MG63 (cell line): ENCODE data around the gene IL12RB2. TPM values are rescaled to one million over a fixed set of nuclear protein-coding genes. Genes with fewer than 3 reads are reported as not detected.

Experiments
- DNase-seq: peaks from one replicate; pipeline ENCODE4 v3.0.0-alpha.2; 2020
- H3K27me3 ChIP-seq: fragments of 250-450 bp; sonication (Bioruptor Pico); 2 replicates; pipeline ENCODE4 v1.5.1; 2020; ENCODE audit warnings: mild to moderate bottlenecking, moderate library complexity
- H3K36me3 ChIP-seq: fragments of 250-450 bp; sonication (Bioruptor Pico); 2 replicates; pipeline ENCODE4 v1.5.1; 2020; ENCODE audit warnings: mild to moderate bottlenecking, moderate library complexity
- H3K4me3 ChIP-seq: fragments of 250-450 bp; sonication (Bioruptor Pico); 2 replicates; pipeline ENCODE4 v1.5.1; 2020; ENCODE audit warnings: mild to moderate bottlenecking, moderate library complexity
- H3K9me3 ChIP-seq: fragments of 250-450 bp; sonication (Bioruptor Pico); 2 replicates; pipeline ENCODE4 v1.5.1; 2020; ENCODE audit warnings: mild to moderate bottlenecking, moderate library complexity
- total RNA-seq: library from RNA; depleted of rRNA; stranded (reverse); fragments of >200 nt; shearing (Covaris generic); gene quantifications from 2 replicates; pipeline ENCODE4 v1.2.3, GENCODE V29; 2014; ENCODE audit warnings: low replicate concordance

Gene IL12RB2
- total RNA-seq, 1 experiment from 2014 or later, result not detected

DNA sequence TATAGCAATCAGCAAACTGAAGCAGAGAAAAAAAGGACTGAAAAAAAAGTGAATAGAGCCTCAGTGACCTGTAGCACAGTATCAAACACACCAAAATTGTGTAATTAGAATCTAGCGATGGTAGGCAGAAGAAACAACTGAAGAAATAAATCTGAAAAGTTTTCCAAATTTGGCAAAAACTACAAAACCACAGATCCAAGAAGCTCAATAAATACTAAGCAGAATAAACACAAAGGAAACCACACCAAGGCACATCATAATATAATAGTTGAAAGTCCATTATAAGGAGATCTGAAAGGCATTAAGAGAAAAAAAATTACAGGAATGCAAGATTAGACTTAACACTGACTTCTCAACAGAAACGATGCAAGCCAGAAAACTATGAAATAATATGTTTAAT is 7.1 kb upstream of the IL12RB2 start:
- Histone ChIP-seq H3K9me3 (no peaks in the 10 kb centered on the region), H3K36me3 (no peaks in the 10 kb centered on the region), H3K27me3 (no peaks in the 10 kb centered on the region), H3K4me3 (no peak overlapping the region)
- no peak for DNase-seq

DNA sequence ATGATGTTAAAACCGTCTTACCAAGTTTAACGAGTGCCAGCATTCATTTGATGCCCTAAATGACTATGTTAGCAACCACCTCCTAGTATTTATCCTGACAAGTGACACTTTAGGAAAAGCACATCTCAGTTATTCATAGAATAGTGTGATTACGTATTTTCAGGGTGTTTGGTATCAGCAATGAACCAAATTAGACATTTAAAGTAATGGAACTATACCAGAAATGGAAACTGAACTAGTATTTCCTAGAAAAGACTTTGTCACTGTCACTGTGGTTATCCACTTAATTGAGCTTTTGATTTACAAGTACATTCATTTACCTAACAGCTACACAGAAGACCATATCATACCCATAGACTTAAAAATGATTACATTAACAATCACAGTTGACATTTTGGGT is 3.6 kb upstream of the IL12RB2 start:
- H3K9me3 ChIP-seq, result no peaks in the 10 kb centered on the region
- no peak overlapping the region for H3K4me3 ChIP-seq
- no peaks in the 10 kb centered on the region for H3K36me3 ChIP-seq
- H3K27me3 ChIP-seq, result no peaks in the 10 kb centered on the region
- no peak for DNase-seq

GRCh38 chr1:67306547-67306946 is 1.1 kb upstream of the IL12RB2 start:
- H3K9me3 ChIP-seq, result no peaks in the 10 kb centered on the region
- H3K36me3 ChIP-seq, result no peaks in the 10 kb centered on the region
- H3K27me3 ChIP-seq, result no peaks in the 10 kb centered on the region
- DNase-seq, result no peak
- no peak overlapping the region for H3K4me3 ChIP-seq

DNA sequence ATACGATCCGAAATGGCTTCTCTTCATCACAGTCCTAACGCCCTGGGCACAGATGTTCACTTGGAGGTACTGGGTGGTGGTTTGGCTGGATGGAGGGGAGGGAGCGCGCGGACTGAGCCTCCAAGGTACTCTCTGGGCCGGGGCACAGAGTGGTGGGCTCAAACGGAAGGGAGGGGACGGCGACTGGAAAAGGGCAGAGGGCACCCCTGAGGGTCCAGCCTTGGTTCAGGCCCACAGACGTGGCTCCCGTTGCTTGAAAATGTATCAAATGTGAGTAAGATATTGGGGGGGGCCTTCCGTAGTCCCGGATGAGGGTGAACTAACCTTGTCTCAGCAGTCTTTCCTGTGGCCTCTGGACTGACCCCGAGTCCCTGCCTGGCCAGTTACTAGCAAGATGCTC is 463 bp downstream of the IL12RB2 start:
- no peak for DNase-seq
- H3K9me3 ChIP-seq, result no peaks in the 10 kb centered on the region
- H3K27me3 ChIP-seq, result no peaks in the 10 kb centered on the region
- no peaks in the 10 kb centered on the region for H3K36me3 ChIP-seq
- no peak overlapping the region for H3K4me3 ChIP-seq

DNA sequence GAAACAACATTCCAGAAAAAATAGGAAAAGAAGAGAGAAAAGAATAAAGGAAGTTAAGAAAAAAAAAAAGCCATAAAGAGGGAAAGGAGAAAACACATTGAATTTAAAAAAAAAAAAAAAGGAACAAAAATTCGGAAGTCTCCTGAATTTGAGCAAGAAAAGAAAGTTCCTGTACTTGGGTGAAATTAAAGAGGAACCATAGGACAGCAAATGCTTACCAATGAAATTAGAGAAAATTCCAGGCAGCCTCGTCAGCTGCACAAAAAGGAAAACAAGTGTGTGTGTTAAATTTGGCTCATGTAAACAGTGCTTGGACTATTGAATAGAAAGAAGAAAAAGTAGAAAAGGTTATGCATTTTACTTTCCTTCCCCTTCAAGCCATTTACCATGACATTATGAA is 4.9 kb downstream of the IL12RB2 start:
- Histone ChIP-seq H3K36me3 (no peaks in the 10 kb centered on the region), H3K4me3 (no peak overlapping the region), H3K27me3 (no peaks in the 10 kb centered on the region), H3K9me3 (no peaks in the 10 kb centered on the region)
- no peak for DNase-seq

DNA sequence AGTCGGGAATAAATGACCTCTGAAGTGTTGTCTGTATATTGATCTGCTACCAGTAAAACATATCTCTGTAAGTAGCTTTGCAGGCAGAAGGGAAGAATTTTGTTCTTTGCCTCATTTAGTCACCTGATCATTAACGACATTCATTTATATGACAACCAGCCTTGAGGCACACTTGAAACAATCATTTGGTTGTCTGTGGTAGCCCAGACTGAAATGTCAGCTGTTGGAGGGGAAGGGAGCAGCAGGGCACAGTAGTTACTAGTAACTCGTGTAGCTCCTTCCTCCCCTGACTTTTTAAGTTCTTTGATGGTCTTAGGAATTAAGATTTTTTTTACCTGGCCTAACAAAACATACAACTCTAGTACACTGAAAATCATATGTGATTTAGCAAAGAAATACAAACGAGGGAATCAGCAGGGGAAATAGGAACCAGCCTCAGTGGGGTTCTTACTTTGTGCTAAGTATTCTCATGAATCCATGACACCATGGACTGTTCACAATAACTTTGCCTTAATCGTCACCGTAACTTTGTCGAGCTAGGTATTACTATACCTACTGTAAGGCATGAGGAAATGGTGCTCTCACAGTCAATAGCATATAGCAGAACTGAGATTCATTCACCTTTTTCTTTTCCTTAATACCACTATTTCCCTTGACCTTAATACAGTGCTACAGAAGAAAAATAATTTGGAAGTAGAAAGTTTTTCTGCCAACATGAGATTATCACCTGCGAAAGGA is 6.4 kb downstream of the IL12RB2 start:
- no peak for DNase-seq
- no peaks in the 10 kb centered on the region for H3K36me3 ChIP-seq
- no peak overlapping the region for H3K4me3 ChIP-seq
- no peaks in the 10 kb centered on the region for H3K27me3 ChIP-seq
- H3K9me3 ChIP-seq, result no peaks in the 10 kb centered on the region

DNA sequence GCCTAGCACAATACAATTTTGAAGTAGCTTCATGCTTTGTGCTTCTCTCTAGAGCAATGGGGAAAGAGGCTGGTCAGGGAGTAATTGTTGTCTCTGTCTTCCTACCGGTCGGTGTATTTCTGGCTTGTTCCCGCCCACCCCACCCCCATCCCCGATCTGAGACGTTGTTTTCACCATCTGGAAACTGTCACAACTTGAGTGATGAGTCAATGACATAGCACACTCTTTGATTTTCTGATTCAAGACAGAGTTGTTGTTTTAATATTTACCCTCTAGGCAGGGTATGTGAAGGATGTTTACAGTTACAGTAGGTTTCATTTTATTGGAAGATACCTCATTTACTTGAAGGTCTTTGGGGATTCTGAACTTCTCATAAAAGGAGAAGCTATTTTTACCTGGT is 7.0 kb downstream of the IL12RB2 start:
- Histone ChIP-seq H3K9me3 (no peaks in the 10 kb centered on the region), H3K36me3 (no peaks in the 10 kb centered on the region), H3K27me3 (no peaks in the 10 kb centered on the region), H3K4me3 (no peak overlapping the region)
- no peak for DNase-seq

GRCh38 chr1:67316180-67316902 is 8.7 kb downstream of the IL12RB2 start:
- no peaks in the 10 kb centered on the region for H3K9me3 ChIP-seq
- no peak for DNase-seq
- no peak overlapping the region for H3K4me3 ChIP-seq
- H3K27me3 ChIP-seq, result no peaks in the 10 kb centered on the region
- H3K36me3 ChIP-seq, result no peaks in the 10 kb centered on the region

DNA sequence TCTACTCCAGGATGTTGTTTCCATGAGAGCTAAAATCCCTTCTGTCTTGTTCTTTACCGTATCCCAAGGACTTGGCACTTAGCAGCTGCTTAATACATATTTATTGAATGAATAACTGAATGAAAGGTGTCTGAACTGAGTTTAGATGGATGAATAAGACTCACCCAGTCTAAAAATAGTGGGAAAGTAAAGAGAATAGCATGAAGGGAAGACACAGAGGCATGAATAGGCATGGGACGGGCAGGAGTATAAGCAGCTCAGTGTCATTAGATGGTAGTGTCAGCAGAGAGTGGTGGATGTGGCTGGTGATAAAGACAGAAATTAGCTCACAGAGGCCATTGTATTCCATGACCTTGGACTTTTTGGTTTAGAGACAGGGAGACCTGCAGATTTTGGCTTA is 9.2 kb downstream of the IL12RB2 start:
- no peak for DNase-seq
- H3K9me3 ChIP-seq, result no peaks in the 10 kb centered on the region
- H3K27me3 ChIP-seq, result no peaks in the 10 kb centered on the region
- no peaks in the 10 kb centered on the region for H3K36me3 ChIP-seq
- H3K4me3 ChIP-seq, result no peak overlapping the region

DNA sequence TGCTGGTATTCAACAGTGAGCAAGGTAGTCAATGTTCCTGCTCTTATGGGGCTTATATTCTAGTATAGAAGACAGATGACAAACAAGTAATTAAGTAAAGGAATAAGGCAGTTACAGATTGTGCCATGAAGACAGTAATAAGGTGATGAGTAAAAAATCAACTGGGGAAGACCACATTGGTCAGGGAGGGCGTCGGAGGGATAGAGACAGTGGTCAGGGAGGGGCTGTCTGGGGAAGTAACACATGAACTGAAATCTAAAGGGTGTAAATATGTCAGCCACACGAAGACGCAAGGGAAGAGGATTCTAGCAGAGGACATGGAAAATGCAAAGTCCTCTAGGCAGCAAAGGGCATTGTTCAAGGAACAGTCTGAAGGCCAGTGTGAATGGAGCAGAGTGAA is 10.1 kb downstream of the IL12RB2 start:
- no peaks in the 10 kb centered on the region for H3K9me3 ChIP-seq
- no peak for DNase-seq
- no peaks in the 10 kb centered on the region for H3K36me3 ChIP-seq
- H3K27me3 ChIP-seq, result no peaks in the 10 kb centered on the region
- H3K4me3 ChIP-seq, result no peak overlapping the region

- no peak for DNase-seq
- Histone ChIP-seq H3K4me3 (no peak overlapping the region), H3K27me3 (no peaks in the 10 kb centered on the region), H3K36me3 (no peaks in the 10 kb centered on the region), H3K9me3 (no peaks in the 10 kb centered on the region)
Observed at GRCh38 chr1:67322442-67322841, 14.8 kb downstream of the IL12RB2 start.

GRCh38 chr1:67323087-67323486 is 15.4 kb downstream of the IL12RB2 start:
- H3K36me3 ChIP-seq, result no peaks in the 10 kb centered on the region
- H3K9me3 ChIP-seq, result no peaks in the 10 kb centered on the region
- no peaks in the 10 kb centered on the region for H3K27me3 ChIP-seq
- no peak overlapping the region for H3K4me3 ChIP-seq
- no peak for DNase-seq

GRCh38 chr1:67324068-67324467 is 16.4 kb downstream of the IL12RB2 start:
- no peaks in the 10 kb centered on the region for H3K27me3 ChIP-seq
- DNase-seq, result no peak
- no peaks in the 10 kb centered on the region for H3K9me3 ChIP-seq
- no peak overlapping the region for H3K4me3 ChIP-seq
- no peaks in the 10 kb centered on the region for H3K36me3 ChIP-seq

DNA sequence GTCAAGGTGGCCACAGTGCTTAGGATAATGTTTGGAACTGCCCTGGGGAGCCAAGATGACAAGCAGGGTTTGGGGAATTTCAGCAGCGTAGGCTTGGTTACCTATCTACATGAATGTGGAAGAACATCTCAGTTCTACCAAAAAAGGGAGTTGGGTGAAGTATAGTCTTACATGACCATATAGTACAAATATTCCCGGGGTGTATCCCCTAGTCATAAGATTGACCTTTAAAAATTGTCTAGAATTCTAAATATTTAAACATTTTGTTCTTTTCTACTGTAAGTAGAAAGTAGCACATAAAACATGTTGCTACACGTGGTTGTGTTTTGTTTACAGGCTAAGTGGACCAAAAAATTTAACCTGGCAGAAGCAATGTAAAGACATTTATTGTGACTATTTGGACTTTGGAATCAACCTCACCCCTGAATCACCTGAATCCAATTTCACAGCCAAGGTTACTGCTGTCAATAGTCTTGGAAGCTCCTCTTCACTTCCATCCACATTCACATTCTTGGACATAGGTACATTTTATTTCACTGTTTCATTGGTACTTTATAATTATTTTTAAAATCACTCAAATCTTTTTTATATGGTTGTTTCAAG is 20.3 kb downstream of the IL12RB2 start:
- Histone ChIP-seq H3K36me3 (no peaks in the 10 kb centered on the region), H3K27me3 (no peaks in the 10 kb centered on the region), H3K9me3 (no peaks in the 10 kb centered on the region), H3K4me3 (no peak overlapping the region)
- DNase-seq, result no peak

GRCh38 chr1:67332653-67333529 is 25.2 kb downstream of the IL12RB2 start:
- no peak overlapping the region for H3K4me3 ChIP-seq
- no peaks in the 10 kb centered on the region for H3K9me3 ChIP-seq
- H3K27me3 ChIP-seq, result no peaks in the 10 kb centered on the region
- DNase-seq, result no peak
- no peaks in the 10 kb centered on the region for H3K36me3 ChIP-seq

DNA sequence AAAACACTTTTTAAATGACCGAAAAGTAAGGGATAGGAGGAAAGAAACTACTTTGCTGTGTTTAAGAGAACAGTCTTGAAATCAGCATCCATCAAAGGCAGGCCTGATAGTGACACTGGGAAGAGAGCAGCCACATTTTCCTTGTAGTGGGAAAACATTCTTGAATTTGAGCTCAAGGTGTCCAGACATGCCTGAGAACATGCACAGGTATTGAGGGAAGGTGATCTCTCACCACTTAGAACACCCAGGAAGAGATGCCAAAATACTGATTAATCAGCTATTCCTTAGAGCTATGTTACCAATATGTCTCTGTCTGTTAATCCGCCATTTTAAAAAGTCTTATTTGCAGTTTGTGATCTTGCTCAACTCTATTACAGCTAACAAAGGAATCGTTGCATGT is 25.9 kb downstream of the IL12RB2 start:
- H3K4me3 ChIP-seq, result no peak overlapping the region
- H3K36me3 ChIP-seq, result no peaks in the 10 kb centered on the region
- no peaks in the 10 kb centered on the region for H3K9me3 ChIP-seq
- DNase-seq, result no peak
- H3K27me3 ChIP-seq, result no peaks in the 10 kb centered on the region

DNA sequence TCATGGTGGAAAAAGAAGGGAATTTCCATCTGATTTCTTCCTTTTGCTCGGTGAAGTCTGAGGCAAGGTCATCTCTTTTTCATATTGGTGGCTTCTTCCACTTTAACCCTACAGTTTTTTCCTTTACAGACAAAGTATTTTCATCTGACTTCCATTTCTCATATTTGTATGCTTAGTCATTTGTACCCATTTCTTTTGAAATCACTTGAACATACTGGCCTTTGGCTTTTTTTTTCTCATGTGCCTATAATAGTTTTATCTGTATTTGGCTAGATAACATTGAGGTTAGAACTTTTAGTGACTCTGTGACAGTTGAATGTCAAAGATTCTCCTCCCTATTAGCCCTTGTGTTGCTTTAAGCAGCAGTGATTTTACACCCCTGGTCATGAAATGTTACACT is 27.7 kb downstream of the IL12RB2 start:
- Histone ChIP-seq H3K9me3 (no peaks in the 10 kb centered on the region), H3K36me3 (no peaks in the 10 kb centered on the region), H3K27me3 (no peaks in the 10 kb centered on the region), H3K4me3 (no peak overlapping the region)
- DNase-seq, result no peak
